Naive thymus-derived CD8-positive, alpha-beta T cell (primary cell): ENCODE data around the gene SGSM2. TPM values are rescaled to one million over a fixed set of nuclear protein-coding genes. Genes with fewer than 3 reads are reported as not detected.

Experiments used
- ATAC-seq, 2 donors: fragments of 150-1000 bp; cut with Tn5 transposase in 1 of 2; sonication (Bioruptor Pico), chemical (Tn5 transposase) in 1 of 2; 1 replicate in 1 of 2; 2 replicates in 1 of 2; pipeline ENCODE4 v1.10.0; 2021; ENCODE audit warnings: mild to moderate bottlenecking in 2 of 2, moderate library complexity in 2 of 2
- POLR2A ChIA-PET: fragments of 350-600 bp; sonication (Branson Sonifier 250); formaldehyde crosslinking; loops from one replicate; lab custom pipeline; 2021; ENCODE audit warnings: antibody characterized with exemption; lab: Charles Lee
- DNase-seq, 10 donors: peaks; one replicate each; pipeline versions ENCODE4 v3.0.0 to v3.0.0-alpha.2; 2020 to 2022
- H3K27ac Mint-ChIP-seq, 10 donors: one replicate each; pipeline ENCODE4 v1.8.0; 2020 to 2022; ENCODE audit warnings: mild to moderate bottlenecking in 10 of 10, mixed read lengths in 10 of 10, moderate library complexity in 4 of 10, inconsistent platforms in 1 of 10
- H3K27me3 Mint-ChIP-seq, 5 donors: one replicate each; pipeline ENCODE4 v1.8.0; 2021 to 2022; ENCODE audit warnings: mixed read lengths in 5 of 5
- H3K36me3 Mint-ChIP-seq, 3 donors: one replicate each; pipeline ENCODE4 v1.8.0; 2020 to 2022; ENCODE audit warnings: mixed read lengths in 3 of 3, mild to moderate bottlenecking in 2 of 3, inconsistent platforms in 1 of 3
- H3K4me1 Mint-ChIP-seq, 4 donors: one replicate each; pipeline ENCODE4 v1.8.0; 2021 to 2022; ENCODE audit warnings: mixed read lengths in 4 of 4
- H3K4me3 Mint-ChIP-seq, 10 donors: one replicate each; pipeline ENCODE4 v1.8.0; 2020 to 2022; ENCODE audit warnings: mild to moderate bottlenecking in 10 of 10, mixed read lengths in 10 of 10, moderate library complexity in 6 of 10, inconsistent platforms in 1 of 10
- H3K9me3 Mint-ChIP-seq, 9 donors: one replicate each; pipeline ENCODE4 v1.8.0; 2020 to 2022; ENCODE audit warnings: mixed read lengths in 9 of 9, mild to moderate bottlenecking in 3 of 9, inconsistent platforms in 1 of 9, moderate library complexity in 1 of 9
- polyA plus RNA-seq, 3 donors: library from polyadenylated mRNA; unstranded; fragments of 300-500 nt; fragmentation: Illumina TruSeq; gene quantifications; one replicate each; pipeline ENCODE4 v1.2.3, GENCODE V29; 2021
- total RNA-seq, 8 experiments: library from RNA in 2 of 8; stranded (reverse) in 2 of 8; gene quantifications; one replicate each; pipeline ENCODE4 v1.2.3 and lab custom pipeline; 2021 to 2026

Gene SGSM2
- total and polyA plus RNA-seq, 5 experiments from 2014 or later = 12.1 to 179 (median 22.6) TPM

GRCh38 chr17:2427215-2427614, 89.9 kb downstream of the SGSM2 start:
- ATAC-seq (no peak), DNase-seq (no peak)
- Mint-ChIP-seq H3K4me3 (no peak overlapping the region), H3K27me3 (no peaks in the 10 kb centered on the region), H3K36me3 (peaks cover 0 to 44% (median 0%) of the 10 kb centered on the region in 3 donors), H3K9me3 (no peaks in the 10 kb centered on the region), H3K4me1 (peaks cover 0 to 2% (median 0%) of the 10 kb centered on the region in 4 donors), H3K27ac (peak overlapping the region in 3 of 10 donors; percentile 14 to 71 (median 71))
- POLR2A ChIA-PET = no interaction called here

- POLR2A ChIA-PET = interaction anchor here (0.7 kb wide), 2 partner anchors 9 to 51 kb away, joined by 3 read pairs; no protein-coding TSS in a partner anchor
- Mint-ChIP-seq H3K27me3 (no peaks in the 10 kb centered on the region), H3K9me3 (no peaks in the 10 kb centered on the region), H3K4me3 (no peak overlapping the region), H3K36me3 (peaks cover 0 to 49% (median 2%) of the 10 kb centered on the region in 3 donors), H3K27ac (peak overlapping the region in 3 of 10 donors; percentile 11 to 84 (median 71)), H3K4me1 (peaks cover 0 to 2% (median under 1%) of the 10 kb centered on the region in 4 donors)
- ATAC-seq (no peak), DNase-seq (no peak)
These were observed 90.6 kb downstream of the SGSM2 start for GRCh38 chr17:2427910-2428309.

Other genes with a start within 250 kb of the SGSM2 start
- gene SMG6, start 33.7 kb upstream of the SGSM2 start, total RNA-seq = 10 to 100 TPM; 49.6 to 51.4 TPM
- gene SMG6, start 33.7 kb upstream of the SGSM2 start, polyA plus RNA-seq = 10 to 100 TPM in 1 of 3 donors, 1 to 10 TPM in 2; 5.3 to 13.5 (median 9.0) TPM
- gene SRR, start 33.6 kb upstream of the SGSM2 start, total RNA-seq = 1 to 10 TPM; 6.1 to 7.3 TPM
- gene SRR, start 33.6 kb upstream of the SGSM2 start, polyA plus RNA-seq = 1 to 10 TPM; 3.6 to 9.6 (median 8.4) TPM
- 10 to 100 TPM; 35.1 to 37.1 TPM for gene TSR1, start 1.0 kb upstream of the SGSM2 start, total RNA-seq
- 10 to 100 TPM; 12.0 to 22.1 (median 14.0) TPM for gene TSR1, start 1.0 kb upstream of the SGSM2 start, polyA plus RNA-seq
- 10 to 100 TPM; 60.8 to 67.4 TPM for gene MNT, start 63.6 kb downstream of the SGSM2 start, total RNA-seq
- under 1 TPM; 0.73 to 0.96 (median 0.79) TPM for gene MNT, start 63.6 kb downstream of the SGSM2 start, polyA plus RNA-seq
- gene METTL16, start 174.4 kb downstream of the SGSM2 start, total RNA-seq = 10 to 100 TPM; 63.9 to 67.2 TPM
- 10 to 100 TPM; 18.7 to 35.1 (median 24.1) TPM for gene METTL16, start 174.4 kb downstream of the SGSM2 start, polyA plus RNA-seq